Ishikawa (cell line): Measurements from ENCODE around the gene ATP6V1E1.

ENCODE experiments used
- CEBPB ChIP-seq: IDR thresholded peaks from 2 replicates; pipeline ENCODE4 v1.6.1; 2012
- CREB1 ChIP-seq: IDR thresholded peaks from 2 replicates; pipeline ENCODE4 v1.6.1; 2012; ENCODE audit warnings: low read depth
- EGR1 ChIP-seq: IDR thresholded peaks from 2 replicates; pipeline ENCODE4 v1.6.1; 2012
- EP300 ChIP-seq: IDR thresholded peaks from 2 replicates; pipeline ENCODE4 v1.6.1; 2012; ENCODE audit warnings: borderline replicate concordance
- FOXM1 ChIP-seq: IDR thresholded peaks from 2 replicates; pipeline ENCODE4 v1.6.1; 2012; ENCODE audit warnings: low read depth, borderline replicate concordance
- NFIC ChIP-seq: IDR thresholded peaks from 2 replicates; pipeline ENCODE4 v1.6.1; 2012
- RAD21 ChIP-seq: IDR thresholded peaks from 2 replicates; pipeline ENCODE4 v1.6.1; 2012; ENCODE audit warnings: low read depth
- TAF1 ChIP-seq: IDR thresholded peaks from 2 replicates; pipeline ENCODE4 v1.6.1; 2012; ENCODE audit warnings: low read depth, mild to moderate bottlenecking
- TCF12 ChIP-seq: IDR thresholded peaks from 2 replicates; pipeline ENCODE4 v1.6.1; 2012; ENCODE audit warnings: low read depth
- TF ChIP-seq, protein P1 (sequence below): IDR thresholded peaks from 2 replicates; pipeline ENCODE4 v1.6.1; 2012
- TF ChIP-seq, protein P2 (sequence below): IDR thresholded peaks from 2 replicates; pipeline ENCODE4 v1.6.1; 2012
- TF ChIP-seq, protein P3 (sequence below): IDR thresholded peaks from 2 replicates; pipeline ENCODE4 v1.6.1; 2012; ENCODE audit warnings: low read depth, mild to moderate bottlenecking

DNA sequence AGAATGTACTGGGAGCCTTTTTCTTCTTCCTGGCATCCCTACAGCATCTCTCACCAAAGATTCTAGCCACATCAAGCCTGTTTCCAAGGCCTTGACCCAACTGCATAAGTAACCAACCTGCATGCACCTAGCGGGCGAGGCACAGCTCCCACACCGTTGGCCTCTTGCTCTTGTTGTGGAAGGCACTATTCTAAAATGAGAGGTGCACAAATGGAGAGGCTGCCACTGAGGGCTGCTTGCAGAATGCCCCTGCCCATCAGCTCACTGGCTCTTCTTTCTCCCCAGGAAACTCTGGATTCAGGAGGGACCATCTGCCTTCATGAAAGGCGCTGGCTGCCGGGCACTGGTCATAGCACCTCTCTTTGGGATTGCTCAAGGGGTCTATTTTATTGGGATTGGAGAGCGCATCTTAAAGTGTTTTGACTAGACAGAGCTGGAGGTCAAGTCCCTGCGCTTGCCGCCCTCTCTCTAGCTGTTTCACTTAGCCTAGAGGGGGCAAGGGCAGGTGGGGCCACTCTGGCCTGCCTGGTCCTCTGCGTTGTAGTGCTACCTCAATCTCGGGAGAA is 38.7 kb downstream of the ATP6V1E1 start:
- TF ChIP-seq EP300 (no peak), CEBPB (no peak), NFIC (no peak), TAF1 (no peak), TCF12 (no peak), RAD21 (no peak), FOXM1 (no peak), CREB1 (no peak), EGR1 (no peak)
- TF ChIP-seq, protein P1, sequence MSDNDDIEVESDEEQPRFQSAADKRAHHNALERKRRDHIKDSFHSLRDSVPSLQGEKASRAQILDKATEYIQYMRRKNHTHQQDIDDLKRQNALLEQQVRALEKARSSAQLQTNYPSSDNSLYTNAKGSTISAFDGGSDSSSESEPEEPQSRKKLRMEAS, result no peak
- TF ChIP-seq, protein P2, sequence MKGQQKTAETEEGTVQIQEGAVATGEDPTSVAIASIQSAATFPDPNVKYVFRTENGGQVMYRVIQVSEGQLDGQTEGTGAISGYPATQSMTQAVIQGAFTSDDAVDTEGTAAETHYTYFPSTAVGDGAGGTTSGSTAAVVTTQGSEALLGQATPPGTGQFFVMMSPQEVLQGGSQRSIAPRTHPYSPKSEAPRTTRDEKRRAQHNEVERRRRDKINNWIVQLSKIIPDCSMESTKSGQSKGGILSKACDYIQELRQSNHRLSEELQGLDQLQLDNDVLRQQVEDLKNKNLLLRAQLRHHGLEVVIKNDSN, result no peak
- TF ChIP-seq, protein P3, sequence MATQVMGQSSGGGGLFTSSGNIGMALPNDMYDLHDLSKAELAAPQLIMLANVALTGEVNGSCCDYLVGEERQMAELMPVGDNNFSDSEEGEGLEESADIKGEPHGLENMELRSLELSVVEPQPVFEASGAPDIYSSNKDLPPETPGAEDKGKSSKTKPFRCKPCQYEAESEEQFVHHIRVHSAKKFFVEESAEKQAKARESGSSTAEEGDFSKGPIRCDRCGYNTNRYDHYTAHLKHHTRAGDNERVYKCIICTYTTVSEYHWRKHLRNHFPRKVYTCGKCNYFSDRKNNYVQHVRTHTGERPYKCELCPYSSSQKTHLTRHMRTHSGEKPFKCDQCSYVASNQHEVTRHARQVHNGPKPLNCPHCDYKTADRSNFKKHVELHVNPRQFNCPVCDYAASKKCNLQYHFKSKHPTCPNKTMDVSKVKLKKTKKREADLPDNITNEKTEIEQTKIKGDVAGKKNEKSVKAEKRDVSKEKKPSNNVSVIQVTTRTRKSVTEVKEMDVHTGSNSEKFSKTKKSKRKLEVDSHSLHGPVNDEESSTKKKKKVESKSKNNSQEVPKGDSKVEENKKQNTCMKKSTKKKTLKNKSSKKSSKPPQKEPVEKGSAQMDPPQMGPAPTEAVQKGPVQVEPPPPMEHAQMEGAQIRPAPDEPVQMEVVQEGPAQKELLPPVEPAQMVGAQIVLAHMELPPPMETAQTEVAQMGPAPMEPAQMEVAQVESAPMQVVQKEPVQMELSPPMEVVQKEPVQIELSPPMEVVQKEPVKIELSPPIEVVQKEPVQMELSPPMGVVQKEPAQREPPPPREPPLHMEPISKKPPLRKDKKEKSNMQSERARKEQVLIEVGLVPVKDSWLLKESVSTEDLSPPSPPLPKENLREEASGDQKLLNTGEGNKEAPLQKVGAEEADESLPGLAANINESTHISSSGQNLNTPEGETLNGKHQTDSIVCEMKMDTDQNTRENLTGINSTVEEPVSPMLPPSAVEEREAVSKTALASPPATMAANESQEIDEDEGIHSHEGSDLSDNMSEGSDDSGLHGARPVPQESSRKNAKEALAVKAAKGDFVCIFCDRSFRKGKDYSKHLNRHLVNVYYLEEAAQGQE, result no peak
